ENCODE results near the gene SIKE1.
"Not testable (repeated sequence)": the region's sequence is repeated elsewhere in the genome, so short reads cannot be mapped to it uniquely, and the experiment has no call there.

SIKE1 gene

DNA sequence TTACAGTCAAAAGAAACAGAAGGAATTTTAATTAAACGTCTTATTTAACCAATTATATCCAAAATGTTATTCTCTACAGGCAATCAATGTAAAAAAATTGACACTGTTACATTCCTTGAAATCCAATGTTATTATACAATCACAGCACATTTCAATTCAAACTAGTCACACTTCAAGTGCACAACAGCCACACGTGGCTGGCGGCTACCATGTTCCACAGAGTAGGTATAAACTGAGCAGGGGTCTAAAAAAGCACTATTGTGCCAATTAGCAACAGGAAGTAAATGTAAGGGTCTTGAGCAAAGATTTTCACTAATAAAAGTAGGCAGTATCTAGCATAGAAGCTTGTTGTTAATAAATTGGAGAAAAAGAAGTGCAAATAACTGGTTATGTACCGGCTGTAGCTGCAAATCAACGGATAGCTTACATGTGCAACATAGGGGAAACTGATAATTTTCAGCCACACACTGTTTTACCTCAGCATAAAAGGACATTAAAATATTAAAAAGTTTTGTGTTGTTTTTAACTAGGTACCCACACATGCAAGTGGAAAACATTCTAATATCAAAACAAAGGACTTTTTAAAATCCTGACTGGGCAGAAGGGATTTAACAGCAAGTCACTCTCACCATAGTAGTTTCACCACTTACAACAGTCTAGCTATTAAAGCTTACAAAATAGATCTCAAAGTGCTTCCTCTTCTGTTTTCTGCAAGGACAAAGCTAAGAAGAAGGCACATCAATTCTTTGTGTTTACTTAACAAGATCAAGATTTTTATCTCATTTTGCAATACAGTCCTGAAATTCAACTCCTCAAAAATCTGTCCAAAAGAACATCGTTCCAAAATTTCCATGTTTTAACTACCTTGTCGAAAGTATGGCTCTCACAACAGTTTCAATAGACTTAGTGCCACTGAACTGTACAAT is 25.2 kb downstream of the SIKE1 start:
- peak; percentile 68 to 71 for DNase-seq

DNA sequence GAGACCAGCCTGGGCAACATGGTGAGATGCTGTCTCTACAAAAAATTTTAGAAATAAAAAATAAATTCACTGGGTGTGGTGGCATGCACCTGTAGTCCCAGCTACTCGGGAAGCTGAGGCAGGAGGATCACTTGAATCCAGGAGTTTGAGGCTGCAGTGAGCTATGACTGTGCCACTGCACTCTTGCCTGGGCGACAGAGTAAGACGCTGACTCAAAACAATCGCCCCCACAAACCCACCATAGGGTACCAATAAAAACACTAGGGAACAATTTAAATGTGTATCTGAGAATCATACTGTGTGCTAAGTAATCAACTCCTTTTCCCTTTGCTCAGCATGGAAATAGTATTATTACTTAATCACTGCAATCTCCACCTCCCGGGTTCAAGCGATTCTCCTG is 26.8 kb downstream of the SIKE1 start:
- not testable (repeated sequence) for DNase-seq

DNA sequence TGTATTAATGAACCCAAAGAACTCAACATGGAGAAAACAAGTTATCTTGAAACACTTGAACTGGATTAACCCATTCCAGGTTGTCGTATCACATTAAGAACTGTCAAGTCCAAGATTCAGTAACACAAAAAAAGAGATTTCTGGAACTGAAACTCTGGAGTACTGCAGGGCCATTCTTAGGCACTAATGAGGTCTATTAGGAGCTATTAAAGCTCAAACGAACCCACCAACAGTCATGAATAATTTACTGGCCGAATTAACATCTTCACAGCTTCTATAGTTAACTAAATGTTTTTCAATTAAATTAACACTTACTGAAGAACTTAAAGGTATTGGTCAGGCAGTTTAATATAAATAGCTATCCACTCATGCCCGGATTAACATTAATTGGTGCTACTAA is 27.3 kb downstream of the SIKE1 start:
- DNase-seq, result no peak

- DNase-seq, result no peak
Observed at GRCh38 chr1:114750780-114751179, 29.7 kb downstream of the SIKE1 start.

DNA sequence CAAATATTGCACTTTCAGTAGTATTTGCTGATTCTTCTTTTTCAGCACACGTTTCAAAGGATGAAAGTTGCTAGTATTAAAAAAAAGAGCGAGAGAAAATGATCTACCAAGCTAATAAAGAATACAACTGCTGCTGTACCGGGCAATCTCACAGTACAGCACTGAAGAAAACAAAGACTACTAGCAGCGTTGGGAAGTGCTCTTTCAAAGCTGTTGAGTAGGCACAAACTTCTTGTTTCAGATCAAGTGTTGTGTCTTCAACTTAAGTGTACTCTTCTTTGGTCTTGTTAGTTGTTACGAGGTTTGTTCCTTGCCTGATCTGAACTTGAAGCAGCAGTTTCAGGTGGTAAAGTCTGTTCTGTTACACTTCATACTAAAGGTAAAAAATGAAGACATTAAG is 30.6 kb downstream of the SIKE1 start:
- no peak for DNase-seq

DNA sequence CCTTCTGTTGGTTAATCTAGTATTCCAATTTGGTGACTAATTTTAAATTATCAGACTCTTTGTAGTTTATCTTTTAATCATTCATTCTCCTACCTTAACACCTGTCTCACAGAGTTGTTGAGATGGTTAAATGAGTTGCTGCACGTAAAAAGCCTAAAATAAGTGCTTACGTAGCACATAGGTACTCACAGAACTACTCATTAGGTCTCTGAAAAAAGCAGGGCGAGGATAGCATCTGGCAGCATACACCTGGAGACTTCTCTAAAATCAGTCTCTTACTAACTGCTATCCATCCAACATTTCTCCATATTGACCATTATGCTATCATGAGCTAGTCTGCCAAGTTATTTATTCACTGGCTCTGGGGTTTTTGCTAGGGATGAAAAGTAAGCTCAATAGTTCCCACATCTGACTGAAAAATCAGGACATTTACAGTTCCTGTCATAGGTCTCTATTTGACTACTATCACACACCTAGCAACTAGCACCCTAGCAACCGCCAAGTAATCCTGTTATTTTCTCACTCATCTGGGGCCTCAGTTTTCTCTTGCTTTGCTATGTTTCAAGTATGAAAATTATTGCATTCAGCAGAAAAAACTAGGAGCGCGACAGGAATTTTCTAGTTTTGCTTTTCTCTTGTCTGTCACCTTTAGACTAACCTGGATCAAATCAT is 33.9 kb downstream of the SIKE1 start:
- DNase-seq, result no peak

GRCh38 chr1:114745291-114745690 is 35.2 kb downstream of the SIKE1 start:
- no peak for DNase-seq

DNA sequence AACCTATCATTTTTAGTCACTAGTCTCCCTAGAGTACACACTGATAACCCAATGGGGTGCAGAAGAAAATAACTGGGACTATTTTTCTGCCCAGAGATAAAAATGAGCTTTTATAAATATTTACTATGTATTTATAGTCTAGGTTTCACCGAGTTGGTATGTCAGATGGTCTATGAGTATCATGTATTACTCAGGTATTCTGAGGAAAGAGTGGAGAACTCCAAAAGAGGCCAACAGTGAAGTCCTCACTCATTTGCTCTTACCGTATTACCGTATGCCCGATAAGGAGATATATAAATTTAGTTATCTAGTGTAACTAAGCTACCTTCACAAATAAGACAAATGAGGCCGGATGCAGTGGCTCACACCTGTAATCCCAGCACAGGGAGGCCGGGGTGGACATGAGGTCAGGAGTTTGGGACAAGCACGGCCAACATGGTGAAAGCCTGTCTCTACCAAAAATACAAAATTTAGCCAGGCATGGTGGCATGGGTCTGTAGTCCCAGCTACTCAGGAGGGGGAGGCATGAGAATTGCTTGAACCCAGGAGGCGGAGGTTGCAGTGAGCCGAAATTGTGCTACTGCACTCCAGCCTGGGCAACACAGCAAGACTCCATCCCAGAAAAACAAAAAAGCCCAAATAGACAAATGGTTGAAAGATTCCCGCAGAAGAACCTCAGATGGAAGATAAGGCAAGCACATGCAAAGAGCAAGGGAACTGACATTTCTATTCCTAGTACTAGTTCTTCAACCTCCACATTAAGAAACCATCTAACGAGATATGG is 38.3 kb downstream of the SIKE1 start:
- DNase-seq, result no peak

GRCh38 chr1:114740331-114740730 is 40.2 kb downstream of the SIKE1 start:
- DNase-seq, result no peak

GRCh38 chr1:114737314-114737849 is 43.1 kb downstream of the SIKE1 start:
- DNase-seq, result no peak

GRCh38 chr1:114735479-114735878 is 45.0 kb downstream of the SIKE1 start:
- DNase-seq, result no peak

GRCh38 chr1:114729782-114730181 is 50.7 kb downstream of the SIKE1 start:
- no peak for DNase-seq

GRCh38 chr1:114728553-114728952 is 51.9 kb downstream of the SIKE1 start:
- DNase-seq, result no peak

- no peak for DNase-seq
Observed at GRCh38 chr1:114725230-114725629, 55.3 kb downstream of the SIKE1 start.

DNA sequence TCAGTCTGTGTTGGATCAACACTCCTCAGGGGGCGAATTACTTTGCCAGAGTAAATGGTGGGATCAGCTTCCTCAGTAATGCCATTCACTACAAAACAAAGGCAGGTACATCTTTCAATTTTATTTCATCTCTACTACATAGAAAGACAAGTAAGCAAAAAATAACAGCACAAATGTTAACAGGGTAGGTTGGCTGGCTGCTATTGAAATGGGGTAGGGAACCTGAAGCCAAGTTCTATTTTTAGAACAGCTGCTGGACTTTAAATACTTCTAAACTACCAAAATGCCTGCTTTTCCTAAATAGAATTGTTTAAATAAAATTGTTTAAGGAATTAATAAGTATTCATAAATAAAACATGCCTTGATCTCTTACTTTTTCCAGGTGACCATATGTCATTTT is 56.6 kb downstream of the SIKE1 start:
- no peak for DNase-seq

GRCh38 chr1:114723457-114723856 is 57.0 kb downstream of the SIKE1 start:
- no peak for DNase-seq

GRCh38 chr1:114720492-114720891 is 60.0 kb downstream of the SIKE1 start:
- DNase-seq, result no peak
